Omental fat pad (tissue), 4 donors: Measurements from ENCODE around the gene TMEM108. TPM values are rescaled to one million over a fixed set of nuclear protein-coding genes. Genes with fewer than 3 reads are reported as not detected.

Experiments used
- ATAC-seq: fragments of 150-250 bp; one replicate; pipeline ENCODE4 v1.9.1; 2016; ENCODE audit warnings: mild to moderate bottlenecking, moderate library complexity; ENCODE audit not compliant: low FRiP score
- DNase-seq: peaks from one replicate; pipeline ENCODE4 v3.0.0-alpha.2; 2019; ENCODE audit warnings: low spot score
- total RNA-seq, 4 donors: library from RNA; depleted of rRNA; stranded (reverse); fragments of >200 nt; gene quantifications; one replicate each; pipeline ENCODE4 v1.1.0, GENCODE V29; 2016
- TF ChIP-seq, protein P1 (sequence below), 3 donors: fragments of 450-650 bp; IDR thresholded peaks; one replicate each; pipeline ENCODE4 v1.5.1; 2016 to 2017; ENCODE audit warnings: antibody characterized with exemption in 3 of 3, mild to moderate bottlenecking in 3 of 3, moderate library complexity in 2 of 3

The TMEM108 gene
- total RNA-seq, 4 donors from 2014 or later: 0.93 to 1.3 (median 0.96) TPM; not detected in 1

DNA sequence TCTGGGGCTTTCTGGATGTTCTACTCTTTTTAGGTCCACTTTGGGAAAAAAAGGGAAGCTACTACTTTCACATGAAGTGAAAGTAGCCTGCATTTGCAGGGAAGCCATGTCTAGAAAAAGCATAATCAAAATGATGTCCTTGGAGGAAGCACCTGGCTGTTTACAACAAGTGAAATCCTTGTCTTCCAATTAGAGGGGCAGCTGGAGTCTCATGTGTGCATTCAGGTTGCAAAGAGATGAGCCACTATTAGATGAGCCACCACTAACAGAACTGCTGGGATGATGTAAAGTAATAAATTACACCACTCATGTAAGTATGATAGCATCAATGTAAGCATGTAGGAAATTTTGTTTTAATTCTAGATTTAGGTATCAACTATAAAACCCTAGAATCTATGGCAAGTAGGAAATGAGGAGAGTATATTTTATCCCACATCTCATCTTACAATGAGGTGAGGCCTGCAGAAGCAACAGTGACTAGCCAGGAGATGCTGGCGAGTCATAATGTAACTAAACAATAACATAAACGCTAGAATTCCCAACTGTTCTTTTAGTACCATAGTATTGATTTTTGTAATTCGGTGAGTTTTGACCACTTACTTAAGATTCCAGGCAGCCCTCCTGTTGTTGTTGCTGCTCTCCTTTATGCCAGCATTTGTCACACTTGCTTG lies 75.9 kb downstream of the TMEM108 start:
- TF ChIP-seq, protein P1, sequence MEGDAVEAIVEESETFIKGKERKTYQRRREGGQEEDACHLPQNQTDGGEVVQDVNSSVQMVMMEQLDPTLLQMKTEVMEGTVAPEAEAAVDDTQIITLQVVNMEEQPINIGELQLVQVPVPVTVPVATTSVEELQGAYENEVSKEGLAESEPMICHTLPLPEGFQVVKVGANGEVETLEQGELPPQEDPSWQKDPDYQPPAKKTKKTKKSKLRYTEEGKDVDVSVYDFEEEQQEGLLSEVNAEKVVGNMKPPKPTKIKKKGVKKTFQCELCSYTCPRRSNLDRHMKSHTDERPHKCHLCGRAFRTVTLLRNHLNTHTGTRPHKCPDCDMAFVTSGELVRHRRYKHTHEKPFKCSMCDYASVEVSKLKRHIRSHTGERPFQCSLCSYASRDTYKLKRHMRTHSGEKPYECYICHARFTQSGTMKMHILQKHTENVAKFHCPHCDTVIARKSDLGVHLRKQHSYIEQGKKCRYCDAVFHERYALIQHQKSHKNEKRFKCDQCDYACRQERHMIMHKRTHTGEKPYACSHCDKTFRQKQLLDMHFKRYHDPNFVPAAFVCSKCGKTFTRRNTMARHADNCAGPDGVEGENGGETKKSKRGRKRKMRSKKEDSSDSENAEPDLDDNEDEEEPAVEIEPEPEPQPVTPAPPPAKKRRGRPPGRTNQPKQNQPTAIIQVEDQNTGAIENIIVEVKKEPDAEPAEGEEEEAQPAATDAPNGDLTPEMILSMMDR (IDR thresholded peaks at IDR 0.05): no peak
- ATAC-seq: no peak
- DNase-seq: no peak

DNA sequence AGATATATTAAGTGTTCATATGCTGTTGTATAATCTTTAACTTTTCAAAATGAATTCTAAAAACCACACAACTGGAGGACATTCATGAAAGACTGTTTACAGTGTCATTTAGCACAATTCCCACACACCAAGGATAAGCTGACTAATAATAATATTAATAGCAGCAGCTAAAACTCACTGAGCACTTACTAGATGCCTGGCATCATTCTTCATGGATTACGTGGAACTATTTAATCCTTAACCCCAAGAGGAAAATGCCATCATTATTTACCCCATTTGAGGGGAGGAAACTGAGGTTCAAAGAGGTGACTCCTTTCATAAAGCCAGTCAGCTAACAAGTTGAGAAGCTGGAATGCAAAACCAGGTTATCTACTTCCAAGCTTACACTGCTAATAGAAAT lies 77.0 kb downstream of the TMEM108 start:
- DNase-seq (no peak), ATAC-seq (no peak)
- TF ChIP-seq, protein P1 (IDR thresholded peaks at IDR 0.05): no peak

GRCh38 chr3:133117342-133117741 lies 79.2 kb downstream of the TMEM108 start:
- no peak for DNase-seq
- ATAC-seq: no peak
- TF ChIP-seq, protein P1 (IDR thresholded peaks at IDR 0.05): no peak

- DNase-seq (no peak), ATAC-seq (no peak)
- TF ChIP-seq, protein P1 (IDR thresholded peaks at IDR 0.05): no peak
Measured at GRCh38 chr3:133119176-133119575, 81.0 kb downstream of the TMEM108 start.

DNA sequence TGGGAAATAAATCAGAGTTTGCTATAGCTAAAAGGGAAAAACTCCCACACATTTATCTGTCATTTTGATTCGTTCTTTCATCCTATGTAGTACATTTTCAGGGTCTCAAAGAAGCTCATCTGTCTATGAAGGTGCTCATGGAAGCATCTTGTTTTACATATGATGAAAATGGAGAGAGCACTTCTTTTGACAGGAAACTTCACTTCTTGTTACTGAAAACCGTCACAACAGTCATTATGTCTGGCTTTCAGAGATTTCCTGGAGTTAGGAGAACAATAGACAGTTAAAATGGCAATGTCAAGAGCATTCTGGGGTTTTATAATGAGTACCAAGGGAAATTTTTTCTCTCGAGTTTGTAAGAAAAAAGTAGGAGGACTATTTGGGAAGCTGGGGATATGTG lies 83.3 kb downstream of the TMEM108 start:
- TF ChIP-seq, protein P1 (IDR thresholded peaks at IDR 0.05): no peak
- no peak for DNase-seq
- ATAC-seq: no peak

- DNase-seq (no peak), ATAC-seq (no peak)
- TF ChIP-seq, protein P1 (IDR thresholded peaks at IDR 0.05): no peak
Measured at GRCh38 chr3:133123636-133124035, 85.4 kb downstream of the TMEM108 start.

- no peak for DNase-seq
- TF ChIP-seq, protein P1 (IDR thresholded peaks at IDR 0.05): no peak
- no peak for ATAC-seq
Measured at GRCh38 chr3:133124511-133124910, 86.3 kb downstream of the TMEM108 start.
